ENCODE results near the gene KLHL29. TPM values are rescaled to one million over a fixed set of nuclear protein-coding genes. Genes with fewer than 3 reads are reported as not detected.

Gene KLHL29
- total RNA-seq, 1 donor from 2014 or later: 17.5 TPM

DNA sequence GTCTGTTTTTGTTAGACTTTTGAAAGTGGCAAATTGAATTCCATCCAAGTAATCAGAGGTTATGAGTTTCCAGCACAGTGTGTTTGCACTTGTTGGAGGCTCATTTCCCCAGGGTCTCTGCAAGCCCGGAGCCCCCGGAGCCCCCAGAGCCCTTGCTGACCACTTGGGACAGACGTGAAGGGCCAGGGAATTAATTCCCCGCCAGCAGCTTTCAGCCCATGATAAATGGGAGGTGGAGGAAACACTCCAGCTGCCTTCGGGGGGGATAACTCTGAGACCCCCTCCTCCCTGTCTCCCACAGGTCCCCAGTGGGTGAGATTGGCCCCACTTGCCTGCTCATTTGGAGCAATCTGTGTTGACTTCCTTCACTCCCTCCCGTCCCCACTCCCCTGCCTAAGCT, 79.2 kb downstream of the KLHL29 start:
- TF ChIP-seq, protein P1, sequence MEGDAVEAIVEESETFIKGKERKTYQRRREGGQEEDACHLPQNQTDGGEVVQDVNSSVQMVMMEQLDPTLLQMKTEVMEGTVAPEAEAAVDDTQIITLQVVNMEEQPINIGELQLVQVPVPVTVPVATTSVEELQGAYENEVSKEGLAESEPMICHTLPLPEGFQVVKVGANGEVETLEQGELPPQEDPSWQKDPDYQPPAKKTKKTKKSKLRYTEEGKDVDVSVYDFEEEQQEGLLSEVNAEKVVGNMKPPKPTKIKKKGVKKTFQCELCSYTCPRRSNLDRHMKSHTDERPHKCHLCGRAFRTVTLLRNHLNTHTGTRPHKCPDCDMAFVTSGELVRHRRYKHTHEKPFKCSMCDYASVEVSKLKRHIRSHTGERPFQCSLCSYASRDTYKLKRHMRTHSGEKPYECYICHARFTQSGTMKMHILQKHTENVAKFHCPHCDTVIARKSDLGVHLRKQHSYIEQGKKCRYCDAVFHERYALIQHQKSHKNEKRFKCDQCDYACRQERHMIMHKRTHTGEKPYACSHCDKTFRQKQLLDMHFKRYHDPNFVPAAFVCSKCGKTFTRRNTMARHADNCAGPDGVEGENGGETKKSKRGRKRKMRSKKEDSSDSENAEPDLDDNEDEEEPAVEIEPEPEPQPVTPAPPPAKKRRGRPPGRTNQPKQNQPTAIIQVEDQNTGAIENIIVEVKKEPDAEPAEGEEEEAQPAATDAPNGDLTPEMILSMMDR (IDR thresholded peaks at IDR 0.05; ENCODE audit: unreplicated experiment): no peak
- Mint-ChIP-seq H3K9me3 (ENCODE audit: unreplicated experiment) (no peaks in the 10 kb centered on the region), H3K36me3 (ENCODE audit: low read depth, unreplicated experiment) (no peaks in the 10 kb centered on the region), H3K4me1 (ENCODE audit: unreplicated experiment) (no peaks in the 10 kb centered on the region), H3K27ac (ENCODE audit: unreplicated experiment) (no peak overlapping the region), H3K4me3 (ENCODE audit: unreplicated experiment) (no peak overlapping the region), H3K27me3 (ENCODE audit: unreplicated experiment) (peaks cover 4% of the 10 kb centered on the region)
- no peak for DNase-seq (ENCODE audit: low spot score)

DNA sequence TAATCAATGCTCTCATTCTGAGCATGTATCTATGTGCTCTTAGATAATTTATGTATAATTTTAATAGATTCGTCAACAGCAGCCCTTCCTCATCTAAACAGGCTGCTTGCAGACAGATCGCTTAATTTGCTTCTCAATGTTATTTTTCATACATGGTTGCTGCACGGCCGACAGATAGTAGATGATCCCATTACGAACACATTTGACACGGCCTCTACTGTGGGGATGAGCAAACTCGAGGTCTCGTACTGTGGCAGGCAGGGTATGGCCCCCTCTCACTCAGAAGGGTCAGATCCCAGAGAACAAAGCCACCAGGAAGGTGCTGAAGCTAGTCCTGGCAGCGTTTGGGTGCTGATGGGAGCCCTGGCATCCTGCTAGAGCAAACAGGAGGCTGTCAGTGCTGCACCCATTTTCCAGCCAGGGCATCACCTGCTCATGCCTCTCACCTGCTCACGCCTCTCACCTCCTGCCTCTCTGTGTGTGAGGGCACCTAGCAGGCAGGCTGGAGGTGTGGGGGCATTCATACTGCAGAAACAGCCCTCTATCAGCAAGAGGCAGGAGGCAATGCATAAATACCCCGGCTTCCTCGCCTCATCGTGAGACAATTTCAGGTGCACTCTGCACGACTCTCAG, 80.0 kb downstream of the KLHL29 start:
- Mint-ChIP-seq H3K27me3 (ENCODE audit: unreplicated experiment) (peaks cover 4% of the 10 kb centered on the region), H3K27ac (ENCODE audit: unreplicated experiment) (no peak overlapping the region), H3K4me1 (ENCODE audit: unreplicated experiment) (no peaks in the 10 kb centered on the region), H3K4me3 (ENCODE audit: unreplicated experiment) (no peak overlapping the region), H3K9me3 (ENCODE audit: unreplicated experiment) (no peaks in the 10 kb centered on the region), H3K36me3 (ENCODE audit: low read depth, unreplicated experiment) (no peaks in the 10 kb centered on the region)
- no peak for DNase-seq (ENCODE audit: low spot score)
- TF ChIP-seq, protein P1 (IDR thresholded peaks at IDR 0.05; ENCODE audit: unreplicated experiment): no peak

DNA sequence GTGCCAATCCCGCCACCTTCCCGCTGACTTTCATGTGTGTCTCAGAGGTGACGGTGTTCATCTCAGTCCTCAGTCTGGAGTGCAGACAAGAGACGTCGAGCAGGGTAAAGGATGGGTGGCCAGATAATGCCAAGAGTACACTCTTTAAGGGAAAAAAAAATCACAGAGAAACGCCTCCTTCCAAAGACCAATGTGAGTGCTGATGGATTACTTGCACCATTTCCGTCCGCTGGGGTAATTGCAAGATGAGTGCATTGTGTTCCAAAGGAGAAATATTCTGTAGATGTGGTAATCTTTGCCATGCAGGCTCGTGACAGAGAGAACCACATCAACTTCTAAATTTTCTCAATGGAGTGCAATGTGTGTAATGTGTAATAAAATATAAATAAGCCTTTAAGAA, 81.0 kb downstream of the KLHL29 start:
- no peaks in the 10 kb centered on the region for H3K4me1 Mint-ChIP-seq (ENCODE audit: unreplicated experiment)
- H3K36me3 Mint-ChIP-seq (ENCODE audit: low read depth, unreplicated experiment): no peaks in the 10 kb centered on the region
- no peak overlapping the region for H3K27ac Mint-ChIP-seq (ENCODE audit: unreplicated experiment)
- TF ChIP-seq, protein P1 (IDR thresholded peaks at IDR 0.05; ENCODE audit: unreplicated experiment): no peak
- DNase-seq (ENCODE audit: low spot score): no peak
- peaks cover 4% of the 10 kb centered on the region for H3K27me3 Mint-ChIP-seq (ENCODE audit: unreplicated experiment)
- no peaks in the 10 kb centered on the region for H3K9me3 Mint-ChIP-seq (ENCODE audit: unreplicated experiment)
- H3K4me3 Mint-ChIP-seq (ENCODE audit: unreplicated experiment): no peak overlapping the region

DNA sequence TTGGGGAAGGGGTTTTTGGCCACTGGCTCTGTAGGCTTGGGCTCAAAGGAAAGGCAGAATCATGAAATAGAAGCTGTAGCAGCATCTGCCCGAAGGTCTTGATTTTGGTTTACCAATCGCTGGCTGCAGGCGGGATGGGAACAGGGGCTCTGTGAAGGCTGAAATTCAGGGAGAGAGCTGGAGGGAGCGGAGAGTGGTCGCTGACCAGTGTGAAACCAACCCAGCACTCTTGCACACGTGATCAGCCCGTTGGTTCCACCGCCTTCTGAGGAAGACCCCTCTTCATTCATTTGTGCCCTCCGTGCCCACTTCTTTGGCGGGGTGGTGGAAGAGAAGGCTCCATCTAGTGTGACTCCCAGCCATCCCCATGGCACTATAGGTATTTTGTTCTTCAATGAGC, 82.6 kb downstream of the KLHL29 start:
- Mint-ChIP-seq H3K4me1 (ENCODE audit: unreplicated experiment) (no peaks in the 10 kb centered on the region), H3K27me3 (ENCODE audit: unreplicated experiment) (peaks cover 4% of the 10 kb centered on the region), H3K9me3 (ENCODE audit: unreplicated experiment) (no peaks in the 10 kb centered on the region), H3K27ac (ENCODE audit: unreplicated experiment) (no peak overlapping the region), H3K36me3 (ENCODE audit: low read depth, unreplicated experiment) (no peaks in the 10 kb centered on the region), H3K4me3 (ENCODE audit: unreplicated experiment) (no peak overlapping the region)
- TF ChIP-seq, protein P1 (IDR thresholded peaks at IDR 0.05; ENCODE audit: unreplicated experiment): no peak
- DNase-seq (ENCODE audit: low spot score): no peak

DNA sequence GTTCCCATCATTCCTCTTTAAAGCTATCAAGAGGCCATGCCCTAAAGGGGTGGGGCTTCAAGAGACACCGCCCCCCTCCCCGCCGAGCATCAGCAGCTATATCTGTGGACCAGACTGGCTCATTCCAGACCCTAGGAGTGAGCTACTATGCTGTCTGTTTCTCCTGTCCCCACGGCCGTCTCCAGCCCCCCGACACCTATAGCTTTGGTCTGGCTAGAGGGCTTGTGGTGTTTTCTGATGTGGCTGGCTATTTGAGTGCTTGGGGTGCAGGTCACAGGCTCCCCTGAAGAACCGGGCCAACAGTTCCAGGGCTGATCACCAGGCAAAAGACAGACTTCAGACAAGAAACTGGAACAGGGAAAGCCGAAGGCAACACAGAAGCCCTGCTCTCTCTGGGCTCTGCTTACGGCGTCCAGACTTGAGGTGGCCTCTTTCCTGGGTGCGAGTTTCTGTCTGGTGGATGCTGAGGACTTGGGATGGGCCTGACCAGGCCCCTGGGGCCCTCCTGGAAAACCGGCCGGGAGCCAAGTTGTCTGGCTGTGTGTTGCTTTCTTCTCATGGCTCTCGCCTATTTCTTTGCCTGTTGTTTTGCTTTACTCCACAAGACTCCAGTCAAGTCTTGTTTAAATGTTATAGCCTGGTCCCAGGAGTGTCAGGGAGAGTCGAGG, 83.6 kb downstream of the KLHL29 start:
- Mint-ChIP-seq H3K9me3 (ENCODE audit: unreplicated experiment) (no peaks in the 10 kb centered on the region), H3K36me3 (ENCODE audit: low read depth, unreplicated experiment) (no peaks in the 10 kb centered on the region), H3K4me1 (ENCODE audit: unreplicated experiment) (no peaks in the 10 kb centered on the region), H3K27me3 (ENCODE audit: unreplicated experiment) (peaks cover 6% of the 10 kb centered on the region), H3K4me3 (ENCODE audit: unreplicated experiment) (no peak overlapping the region), H3K27ac (ENCODE audit: unreplicated experiment) (no peak overlapping the region)
- DNase-seq (ENCODE audit: low spot score): no peak
- TF ChIP-seq, protein P1 (IDR thresholded peaks at IDR 0.05; ENCODE audit: unreplicated experiment): no peak

Measured in endothelial cell (in vitro differentiated cells).